AG09319 (cell line): ENCODE data around the gene ZFP36.

ENCODE experiments used
- DNase-seq: peaks from one replicate; pipeline ENCODE4 v3.0.0-alpha.2; 2010; ENCODE audit warnings: low read depth; ENCODE audit errors: extremely low read depth
- TF ChIP-seq, protein P1 (sequence below): IDR thresholded peaks from 2 replicates; pipeline ENCODE4 v1.5.1; 2011; ENCODE audit warnings: low read depth, mild to moderate bottlenecking, inconsistent platforms, low read length, moderate library complexity

The ZFP36 gene

DNA sequence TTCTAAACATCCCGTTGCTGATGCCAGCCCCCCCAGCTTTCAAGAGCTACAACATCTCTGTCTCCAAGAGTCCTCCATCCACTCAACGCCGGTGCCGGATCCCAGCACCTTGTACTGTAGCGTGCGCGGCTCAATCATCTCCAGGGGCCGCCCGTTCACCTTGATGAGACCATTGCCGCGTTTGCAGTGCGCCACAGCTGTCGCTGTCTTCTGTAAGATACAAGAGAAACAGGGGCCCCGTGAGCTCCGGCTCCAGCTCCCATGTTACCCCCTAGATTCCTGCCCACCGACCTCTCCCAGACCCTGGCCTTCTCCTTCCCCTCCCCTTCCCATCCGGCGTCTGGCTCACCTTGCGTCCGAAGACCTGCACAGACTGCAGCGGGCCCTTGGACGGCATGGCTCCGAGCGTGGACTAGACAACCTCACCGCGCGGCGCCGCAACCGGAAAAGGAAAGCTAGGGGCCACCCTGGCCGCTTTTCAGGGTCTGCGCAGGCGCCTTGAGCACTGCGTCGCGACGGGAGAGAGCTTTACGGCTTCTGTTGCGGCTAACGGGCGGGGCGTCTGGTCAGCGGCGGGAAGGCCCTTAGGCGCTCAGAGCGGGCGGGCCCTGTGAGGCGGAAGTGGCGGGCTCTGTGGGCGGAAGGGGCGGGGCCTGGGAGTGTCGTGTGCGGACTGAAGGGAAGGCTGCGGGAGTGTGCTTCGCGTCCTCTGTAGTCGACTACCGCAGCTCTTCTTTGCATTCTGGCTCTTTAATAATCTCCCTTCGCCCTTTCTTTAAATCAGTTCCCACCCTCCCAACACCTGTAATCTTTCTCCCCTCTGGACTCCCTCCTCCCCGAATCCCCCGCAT is 29.1 kb downstream of the ZFP36 start, which contains the start of gene RPS16:
Gene RPS16, minus strand, starts transcription at position 451 of the 851 bp plus-strand sequence. Its CDS starts 54 bp downstream, at position 397.
- TF ChIP-seq, protein P1, sequence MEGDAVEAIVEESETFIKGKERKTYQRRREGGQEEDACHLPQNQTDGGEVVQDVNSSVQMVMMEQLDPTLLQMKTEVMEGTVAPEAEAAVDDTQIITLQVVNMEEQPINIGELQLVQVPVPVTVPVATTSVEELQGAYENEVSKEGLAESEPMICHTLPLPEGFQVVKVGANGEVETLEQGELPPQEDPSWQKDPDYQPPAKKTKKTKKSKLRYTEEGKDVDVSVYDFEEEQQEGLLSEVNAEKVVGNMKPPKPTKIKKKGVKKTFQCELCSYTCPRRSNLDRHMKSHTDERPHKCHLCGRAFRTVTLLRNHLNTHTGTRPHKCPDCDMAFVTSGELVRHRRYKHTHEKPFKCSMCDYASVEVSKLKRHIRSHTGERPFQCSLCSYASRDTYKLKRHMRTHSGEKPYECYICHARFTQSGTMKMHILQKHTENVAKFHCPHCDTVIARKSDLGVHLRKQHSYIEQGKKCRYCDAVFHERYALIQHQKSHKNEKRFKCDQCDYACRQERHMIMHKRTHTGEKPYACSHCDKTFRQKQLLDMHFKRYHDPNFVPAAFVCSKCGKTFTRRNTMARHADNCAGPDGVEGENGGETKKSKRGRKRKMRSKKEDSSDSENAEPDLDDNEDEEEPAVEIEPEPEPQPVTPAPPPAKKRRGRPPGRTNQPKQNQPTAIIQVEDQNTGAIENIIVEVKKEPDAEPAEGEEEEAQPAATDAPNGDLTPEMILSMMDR, result no peak
- peak; percentile 94 for DNase-seq

DNA sequence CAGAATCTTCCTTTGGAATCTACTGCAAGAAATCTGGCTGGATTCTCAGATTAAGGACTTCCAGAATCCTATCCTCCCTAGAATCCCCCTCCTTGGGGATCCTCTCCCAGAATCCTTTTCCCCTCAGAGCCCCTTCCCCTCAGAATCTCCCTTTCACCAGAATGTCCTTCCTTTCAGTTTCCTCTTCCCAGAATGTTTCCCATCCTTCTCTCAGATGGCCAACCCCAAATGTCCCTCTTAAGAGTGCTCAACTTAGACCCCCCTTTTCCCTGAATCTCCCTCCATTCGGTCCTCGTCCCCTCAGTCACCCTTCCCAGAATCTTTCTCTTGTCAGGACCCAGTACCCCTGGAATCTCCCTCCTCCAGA is 29.7 kb downstream of the ZFP36 start:
- TF ChIP-seq, protein P1, result no peak
- no peak for DNase-seq

DNA sequence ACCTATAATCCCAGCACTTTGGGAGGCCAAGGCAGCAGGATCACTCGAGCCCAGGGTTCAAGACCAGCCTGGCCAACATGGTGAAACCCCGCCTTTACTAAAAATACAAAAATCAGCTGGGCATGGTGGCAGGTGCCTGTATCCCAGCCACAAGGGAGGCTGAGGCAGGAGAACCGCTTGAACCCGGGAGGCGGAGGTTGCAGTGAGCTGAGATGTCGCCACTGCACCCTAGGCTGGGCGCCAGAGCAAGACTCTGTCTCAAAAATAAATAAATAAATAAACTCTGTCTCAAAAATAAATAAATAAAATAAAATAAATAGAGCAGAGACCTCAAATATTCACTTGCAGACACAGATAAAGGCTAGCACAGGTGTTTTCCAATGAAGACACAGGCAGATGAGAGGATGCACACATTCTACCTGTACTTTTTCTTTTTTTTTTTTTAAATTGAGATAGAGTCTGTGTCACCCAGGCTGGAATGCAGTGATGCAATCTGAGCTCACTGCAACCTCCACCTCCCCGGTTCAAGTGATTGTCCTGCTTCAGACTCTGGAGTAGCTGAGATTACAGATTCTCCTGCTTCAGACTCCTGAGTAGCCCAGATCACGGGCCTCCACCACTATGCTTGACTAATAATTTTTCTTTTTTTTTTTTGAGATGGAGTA is 31.8 kb downstream of the ZFP36 start:
- no peak for DNase-seq
- TF ChIP-seq, protein P1, result no peak

DNA sequence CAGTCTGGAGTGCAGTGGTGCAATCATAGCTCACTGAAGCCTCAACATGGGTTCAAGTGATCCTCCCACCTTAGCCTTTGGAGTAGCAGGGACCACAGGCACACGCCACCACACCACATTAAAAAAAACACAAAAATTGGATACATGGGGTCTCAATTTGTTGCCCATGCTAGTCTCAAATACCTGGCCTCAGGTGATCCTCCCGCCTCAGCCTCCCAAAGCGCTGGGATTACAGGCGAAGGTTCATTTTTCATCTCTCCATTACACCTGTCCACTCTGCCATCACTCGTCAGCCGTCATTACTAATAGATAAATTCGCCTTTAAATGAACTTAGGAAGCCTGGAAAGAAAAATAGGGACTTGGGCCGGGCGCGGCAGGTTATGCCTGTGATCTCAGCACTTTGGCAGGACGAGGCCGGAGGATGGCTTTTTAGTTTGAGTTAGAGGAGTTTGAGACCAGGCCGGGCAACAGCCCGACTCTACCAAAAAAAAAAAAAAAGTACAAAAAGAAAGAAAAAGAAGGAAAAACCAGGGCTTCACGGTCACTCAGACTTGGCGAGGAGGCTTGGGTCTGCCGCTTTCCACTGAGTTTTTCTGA is 38.0 kb downstream of the ZFP36 start:
- DNase-seq, result no peak

DNA sequence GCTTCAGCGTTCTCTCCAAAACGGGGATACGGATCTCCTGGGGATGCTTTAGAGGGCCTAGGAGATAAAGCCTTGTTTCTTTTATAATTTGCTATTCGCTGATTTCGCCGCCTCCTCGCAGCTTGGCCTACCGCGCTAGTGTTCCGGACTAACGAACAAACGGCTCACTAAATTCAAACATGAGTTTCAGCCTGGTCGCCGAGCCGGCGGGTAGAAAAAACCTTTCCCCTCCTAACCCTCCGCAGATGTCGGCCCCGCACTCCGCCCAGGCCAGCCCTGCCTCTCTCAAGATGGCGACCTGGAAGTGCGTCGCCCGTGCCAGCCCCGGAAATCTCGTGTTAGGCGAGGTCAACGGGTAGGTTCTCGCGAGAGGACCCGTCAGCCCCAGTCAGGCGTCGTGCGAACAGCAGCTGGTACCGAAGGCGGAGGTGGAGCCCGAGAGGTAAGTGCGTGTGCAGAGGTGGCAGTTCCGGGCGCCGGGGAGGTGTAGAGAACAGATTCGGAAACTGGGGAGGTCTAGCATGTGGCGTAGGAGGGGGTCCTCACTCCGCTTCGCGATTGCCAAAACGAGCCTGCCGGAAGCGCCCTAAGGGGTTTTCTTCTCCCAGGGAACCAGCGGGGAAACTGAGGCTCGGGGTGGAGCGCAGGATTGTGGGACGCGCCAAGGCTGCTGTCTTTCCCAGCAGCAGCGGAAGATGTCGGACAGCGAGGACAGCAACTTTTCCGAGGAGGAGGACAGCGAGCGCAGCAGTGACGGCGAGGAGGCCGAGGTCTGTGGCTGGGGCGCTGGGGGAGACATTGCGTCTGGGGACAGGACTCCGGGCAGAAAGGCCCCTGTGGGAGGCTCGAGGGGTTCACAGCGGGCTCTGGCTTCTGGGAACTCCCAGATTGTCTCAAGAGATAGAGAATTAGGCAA is 38.8 kb downstream of the ZFP36 start, which contains the start of gene SUPT5H:
Gene SUPT5H, plus strand, starts transcription at position 387 of the 916 bp plus-strand sequence. Its CDS starts 309 bp downstream, at position 696.
- TF ChIP-seq, protein P1, result no peak
- DNase-seq, result peak; percentile 97

More for the DNA sequence above, 38.0 kb downstream of the ZFP36 start:
- TF ChIP-seq, protein P1, result no peak

DNA sequence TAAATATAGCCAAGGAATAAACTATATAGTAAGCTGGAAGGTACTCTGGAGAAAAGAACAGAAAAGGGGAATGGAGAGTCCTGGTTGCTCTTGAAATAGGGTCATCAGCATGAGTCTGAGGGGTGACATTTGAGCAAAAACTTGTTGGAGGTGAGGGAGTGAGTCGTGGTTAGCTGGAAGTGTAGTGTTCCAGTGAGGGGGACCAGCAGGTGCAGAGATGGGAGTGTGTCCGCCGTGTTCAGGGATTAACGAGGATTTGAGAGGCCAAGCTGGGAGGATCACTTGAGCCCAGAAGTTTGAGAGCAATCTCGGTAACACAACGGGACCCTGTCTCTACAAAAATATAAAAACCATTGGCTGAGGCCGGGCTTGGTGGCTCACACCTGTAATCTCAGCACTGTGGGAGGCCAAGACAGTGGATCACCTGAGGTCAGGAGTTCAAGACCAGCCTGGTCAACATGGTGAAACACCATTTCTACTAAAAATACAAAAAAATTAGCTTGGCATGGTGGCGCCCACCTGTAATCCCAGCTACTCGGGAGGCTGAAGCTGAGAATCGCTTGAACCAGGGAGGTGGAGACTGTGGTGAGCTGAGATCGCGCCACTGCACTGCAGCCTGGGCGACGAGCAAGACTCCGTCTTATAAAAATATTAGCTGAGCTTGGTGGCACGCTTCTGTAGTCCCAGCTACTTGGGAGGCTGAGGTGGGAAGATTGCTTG is 39.9 kb downstream of the ZFP36 start:
- TF ChIP-seq, protein P1, result no peak
- DNase-seq, result no peak
